Measurements from ENCODE around the gene STAM2.

STAM2 gene

DNA sequence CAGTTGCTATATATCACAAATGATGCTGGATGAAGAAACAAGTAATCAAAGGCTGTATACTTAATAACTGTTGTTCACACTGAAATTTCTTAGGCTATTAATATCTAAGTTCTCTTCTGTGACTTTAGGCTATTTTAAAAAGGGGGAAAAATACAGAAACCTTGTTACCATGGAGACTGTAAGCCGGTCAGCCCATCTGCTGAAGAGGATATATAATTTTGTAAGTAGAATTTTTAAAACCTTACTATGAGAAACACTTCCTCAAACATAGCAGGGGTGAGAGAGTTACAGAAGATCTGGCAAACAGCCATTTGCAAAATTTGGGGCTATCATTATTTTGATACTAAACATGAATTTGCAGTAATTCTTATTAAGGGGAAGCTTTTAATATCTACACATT lies 104.5 kb downstream of the STAM2 start:
- no peak for DNase-seq (ENCODE audit: low read depth)

DNA sequence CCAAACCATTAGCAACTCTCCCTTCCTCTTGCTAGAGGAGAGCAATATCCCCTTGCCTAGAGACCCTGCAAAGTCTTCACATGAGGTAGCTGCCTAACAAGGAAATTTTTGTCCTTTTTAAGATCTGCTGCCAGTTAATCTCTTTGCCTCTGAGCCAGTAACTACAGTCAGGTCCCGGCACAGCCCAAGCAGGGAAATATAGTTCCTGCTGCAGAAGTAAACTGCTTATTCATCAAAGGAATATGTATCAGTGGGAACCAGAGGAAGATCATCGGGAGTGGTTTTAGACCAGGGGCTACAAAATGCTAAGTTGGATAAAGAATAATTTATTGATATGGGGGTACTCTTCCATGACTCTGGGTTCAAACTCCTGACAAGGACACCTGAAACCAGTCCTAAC lies 107.3 kb downstream of the STAM2 start:
- DNase-seq (ENCODE audit: low read depth), result no peak

DNA sequence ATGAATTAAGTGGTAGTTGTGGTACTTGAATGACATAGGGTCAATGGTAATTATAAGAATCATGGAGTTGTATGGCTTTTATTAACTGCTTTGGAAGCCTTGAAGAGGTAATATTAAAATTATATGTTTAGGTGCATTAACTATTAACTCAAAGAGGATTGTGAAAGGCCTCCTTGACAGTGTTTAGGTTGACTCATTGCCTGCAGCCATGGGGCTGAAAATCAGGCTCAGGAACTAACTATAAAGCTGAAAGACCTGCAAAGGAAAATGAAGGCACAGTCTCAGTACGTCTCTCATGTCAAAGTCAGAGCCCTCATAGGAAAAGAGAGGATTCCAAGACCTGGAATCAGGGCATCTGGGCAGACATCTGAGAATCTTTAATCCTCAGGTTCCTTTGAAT lies 107.7 kb downstream of the STAM2 start:
- no peak for DNase-seq (ENCODE audit: low read depth)

All from activated gamma-delta T cell treated with anti-CD3 and anti-CD28 coated beads, Interleukin-2, amount 50 U/mL, for 16 hours (primary cell).